ENCODE data around the gene PKDREJ.

DNA sequence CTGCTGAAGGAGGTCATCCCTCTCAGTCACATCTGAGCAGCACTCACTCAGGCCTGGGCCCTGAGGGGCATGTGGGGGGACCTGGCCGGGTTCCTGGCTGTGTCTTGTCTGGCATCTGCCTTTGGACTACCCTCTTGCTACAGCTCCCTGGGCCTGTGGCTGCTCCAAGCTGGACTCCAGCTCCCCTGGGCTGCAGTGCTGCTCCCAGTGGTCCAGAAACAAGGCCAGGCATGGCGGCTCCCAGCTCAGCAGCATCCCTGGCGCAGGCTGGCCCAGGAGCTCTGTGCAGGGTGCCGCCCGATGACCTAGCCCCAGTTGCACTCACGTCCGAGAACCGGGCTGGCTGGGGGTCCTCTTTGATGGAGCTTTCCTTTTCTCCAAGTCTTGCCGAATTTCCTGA, 18.4 kb downstream of the PKDREJ start:
- TF ChIP-seq POLR2A (IDR thresholded peaks at IDR 0.05): no peak
- TF ChIP-seq, protein P1, sequence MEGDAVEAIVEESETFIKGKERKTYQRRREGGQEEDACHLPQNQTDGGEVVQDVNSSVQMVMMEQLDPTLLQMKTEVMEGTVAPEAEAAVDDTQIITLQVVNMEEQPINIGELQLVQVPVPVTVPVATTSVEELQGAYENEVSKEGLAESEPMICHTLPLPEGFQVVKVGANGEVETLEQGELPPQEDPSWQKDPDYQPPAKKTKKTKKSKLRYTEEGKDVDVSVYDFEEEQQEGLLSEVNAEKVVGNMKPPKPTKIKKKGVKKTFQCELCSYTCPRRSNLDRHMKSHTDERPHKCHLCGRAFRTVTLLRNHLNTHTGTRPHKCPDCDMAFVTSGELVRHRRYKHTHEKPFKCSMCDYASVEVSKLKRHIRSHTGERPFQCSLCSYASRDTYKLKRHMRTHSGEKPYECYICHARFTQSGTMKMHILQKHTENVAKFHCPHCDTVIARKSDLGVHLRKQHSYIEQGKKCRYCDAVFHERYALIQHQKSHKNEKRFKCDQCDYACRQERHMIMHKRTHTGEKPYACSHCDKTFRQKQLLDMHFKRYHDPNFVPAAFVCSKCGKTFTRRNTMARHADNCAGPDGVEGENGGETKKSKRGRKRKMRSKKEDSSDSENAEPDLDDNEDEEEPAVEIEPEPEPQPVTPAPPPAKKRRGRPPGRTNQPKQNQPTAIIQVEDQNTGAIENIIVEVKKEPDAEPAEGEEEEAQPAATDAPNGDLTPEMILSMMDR (IDR thresholded peaks at IDR 0.05): no peak
